Smooth muscle cell (in vitro differentiated cells): ENCODE measurements around the gene PCED1B. TPM values are rescaled to one million over a fixed set of nuclear protein-coding genes. Genes with fewer than 3 reads are reported as not detected.

Experiments used
- DNase-seq: peaks from one replicate; lab custom pipeline; 2025; ENCODE audit not compliant: unreplicated experiment; lab: John Stamatoyannopoulos, UW
- H2AFZ ChIP-seq: fragments of 200-600 bp; sonication (generic); 2 replicates; pipeline ENCODE4 v1.6.0; 2016; ENCODE audit warnings: antibody characterized with exemption, low read depth, mild to moderate bottlenecking
- H3F3A ChIP-seq: fragments of 200-600 bp; sonication (generic); 2 replicates; pipeline ENCODE4 v1.6.0; 2017; ENCODE audit warnings: antibody characterized with exemption, low read depth
- H3K27ac ChIP-seq: fragments of 200-600 bp; sonication (generic); 2 replicates; pipeline ENCODE4 v1.5.1; 2016; ENCODE audit warnings: low read depth, mild to moderate bottlenecking
- H3K27me3 ChIP-seq: fragments of 200-600 bp; sonication (generic); 2 replicates; pipeline ENCODE4 v1.6.1; 2016; ENCODE audit warnings: low read depth, mild to moderate bottlenecking
- H3K36me3 ChIP-seq: fragments of 200-600 bp; sonication (generic); 2 replicates; pipeline ENCODE4 v1.5.1; 2016; ENCODE audit warnings: low read depth
- H3K4me1 ChIP-seq: fragments of 200-600 bp; sonication (generic); 2 replicates; pipeline ENCODE4 v1.5.1; 2016; ENCODE audit warnings: low read depth
- H3K4me2 ChIP-seq: fragments of 200-600 bp; sonication (generic); 2 replicates; pipeline ENCODE4 v1.6.0; 2016; ENCODE audit warnings: mild to moderate bottlenecking
- H3K4me3 ChIP-seq: fragments of 200-600 bp; sonication (generic); 2 replicates; pipeline ENCODE4 v1.5.1; 2016; ENCODE audit warnings: mild to moderate bottlenecking
- H3K79me2 ChIP-seq: fragments of 200-600 bp; sonication (generic); 2 replicates; pipeline ENCODE4 v1.6.0; 2016; ENCODE audit warnings: low read depth, mild to moderate bottlenecking
- H3K9ac ChIP-seq: fragments of 200-600 bp; sonication (generic); 2 replicates; pipeline ENCODE4 v1.6.0; 2016; ENCODE audit warnings: low read depth
- H3K9me3 ChIP-seq: fragments of 200-600 bp; sonication (generic); replicated peaks from 2 replicates; pipeline ENCODE4 v1.5.1; 2016; ENCODE audit warnings: low read depth
- H4K20me1 ChIP-seq: fragments of 200-600 bp; sonication (generic); 2 replicates; pipeline ENCODE4 v1.6.0; 2016; ENCODE audit warnings: low read depth
- WGBS: methylation state at CpG from one replicate; pipeline ENCODE4 v1.1.7; 2016; ENCODE audit warnings: low lambda C conversion rate; 5-methylcytosine and 5-hydroxymethylcytosine counted together
- microRNA-seq: library from miRNA; unstranded; fragments of <30 nt; microRNA quantifications from one replicate; pipeline ENCODE4, GENCODE V29; 2016; ENCODE audit warnings: borderline number of aligned reads
- polyA plus RNA-seq: library from polyadenylated mRNA; unstranded; fragments of >200 nt; fragmentation: Nextera tagmentation; extraction: Ambion mirVana; gene quantifications from 2 replicates; pipeline ENCODE4 v1.2.1, GENCODE V29; 2016
- small RNA-seq: library from RNA; depleted of rRNA; stranded (forward); fragments of <200 nt; gene quantifications from one replicate; pipeline ENCODE3, GENCODE V24; 2014
- total RNA-seq: library from RNA; depleted of rRNA; stranded (reverse); fragments of >200 nt; gene quantifications from 2 replicates; pipeline ENCODE4 v1.2.3, GENCODE V29; 2014
- TF ChIP-seq, protein P1 (sequence below): fragments of 200-600 bp; sonication (generic); IDR thresholded peaks from 2 replicates; pipeline ENCODE4 v1.5.1; 2017; ENCODE audit warnings: borderline replicate concordance, mild to moderate bottlenecking, antibody characterized with exemption; ENCODE audit not compliant: insufficient read depth, poor library complexity, severe bottlenecking

Gene PCED1B
- total and polyA plus RNA-seq, 2 experiments from 2014 or later = 2.7 to 3.5 TPM

DNA sequence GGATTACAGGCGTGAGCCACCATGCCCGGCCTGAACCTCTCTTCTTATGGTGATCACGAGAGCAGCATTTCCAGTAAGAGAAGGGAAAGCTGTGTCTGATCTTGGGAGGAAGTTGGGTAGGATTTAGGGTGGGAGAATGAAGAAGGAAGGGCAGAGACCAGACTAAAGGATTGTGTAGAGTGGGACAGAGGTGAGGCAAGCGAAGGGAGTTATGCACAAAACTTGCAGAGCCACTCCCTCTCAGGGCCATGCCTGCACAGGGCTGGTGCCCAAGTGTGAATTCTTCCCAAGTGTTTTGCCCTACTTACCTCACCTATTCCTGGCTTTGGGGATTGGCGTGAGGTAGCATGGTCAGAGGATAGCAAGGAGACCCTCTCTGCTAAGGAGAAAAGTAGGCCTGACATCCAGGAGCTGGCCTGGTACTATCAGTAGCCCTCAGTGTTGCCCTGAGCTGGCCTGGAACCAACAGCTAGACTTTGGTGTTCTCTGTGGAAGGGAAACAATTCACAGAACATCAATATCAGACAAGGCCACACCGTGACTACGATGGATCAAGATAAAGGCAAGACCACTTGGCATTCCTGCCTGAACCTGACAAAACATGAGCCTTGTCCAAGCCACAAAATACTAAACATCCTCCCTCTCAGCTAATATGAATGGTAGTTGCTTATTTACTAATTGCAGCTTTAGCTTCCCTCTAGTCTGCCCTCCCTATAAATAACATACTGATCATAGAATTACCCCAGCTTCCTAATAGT is 201.3 kb downstream of the PCED1B start:
- H3K4me1 ChIP-seq = peaks cover 5% of the 10 kb centered on the region
- 88% methylated on average over 7 of the region's 7 CpGs for WGBS
- no peaks in the 10 kb centered on the region for H3K27me3 ChIP-seq
- no peaks in the 10 kb centered on the region for H3K79me2 ChIP-seq
- no peak for DNase-seq
- no peak overlapping the region for H3K9ac ChIP-seq
- TF ChIP-seq, protein P1, sequence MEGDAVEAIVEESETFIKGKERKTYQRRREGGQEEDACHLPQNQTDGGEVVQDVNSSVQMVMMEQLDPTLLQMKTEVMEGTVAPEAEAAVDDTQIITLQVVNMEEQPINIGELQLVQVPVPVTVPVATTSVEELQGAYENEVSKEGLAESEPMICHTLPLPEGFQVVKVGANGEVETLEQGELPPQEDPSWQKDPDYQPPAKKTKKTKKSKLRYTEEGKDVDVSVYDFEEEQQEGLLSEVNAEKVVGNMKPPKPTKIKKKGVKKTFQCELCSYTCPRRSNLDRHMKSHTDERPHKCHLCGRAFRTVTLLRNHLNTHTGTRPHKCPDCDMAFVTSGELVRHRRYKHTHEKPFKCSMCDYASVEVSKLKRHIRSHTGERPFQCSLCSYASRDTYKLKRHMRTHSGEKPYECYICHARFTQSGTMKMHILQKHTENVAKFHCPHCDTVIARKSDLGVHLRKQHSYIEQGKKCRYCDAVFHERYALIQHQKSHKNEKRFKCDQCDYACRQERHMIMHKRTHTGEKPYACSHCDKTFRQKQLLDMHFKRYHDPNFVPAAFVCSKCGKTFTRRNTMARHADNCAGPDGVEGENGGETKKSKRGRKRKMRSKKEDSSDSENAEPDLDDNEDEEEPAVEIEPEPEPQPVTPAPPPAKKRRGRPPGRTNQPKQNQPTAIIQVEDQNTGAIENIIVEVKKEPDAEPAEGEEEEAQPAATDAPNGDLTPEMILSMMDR = no peak
- H3K4me2 ChIP-seq = no peak overlapping the region
- peak overlapping the region; percentile 84 for H3K27ac ChIP-seq
- H3K4me3 ChIP-seq = no peak overlapping the region
- H3F3A ChIP-seq = peaks cover 10% of the 10 kb centered on the region
- H3K36me3 ChIP-seq = no peaks in the 10 kb centered on the region
- H3K9me3 ChIP-seq = no peaks in the 10 kb centered on the region
- no peak overlapping the region for H2AFZ ChIP-seq
- no peaks in the 10 kb centered on the region for H4K20me1 ChIP-seq

GRCh38 chr12:47281667-47282171 is 202.3 kb downstream of the PCED1B start:
- 48% methylated on average over 4 of the region's 4 CpGs for WGBS
- TF ChIP-seq, protein P1 = no peak
- peak overlapping the region; percentile 30 for H2AFZ ChIP-seq
- H3K4me1 ChIP-seq = peaks cover 5% of the 10 kb centered on the region
- peaks cover 10% of the 10 kb centered on the region for H3F3A ChIP-seq
- no peak for DNase-seq
- H3K27me3 ChIP-seq = no peaks in the 10 kb centered on the region
- peak overlapping the region; percentile 45 for H3K4me2 ChIP-seq
- H3K36me3 ChIP-seq = no peaks in the 10 kb centered on the region
- H4K20me1 ChIP-seq = no peaks in the 10 kb centered on the region
- H3K27ac ChIP-seq = peak overlapping the region; percentile 84
- peak overlapping the region; percentile 45 for H3K9ac ChIP-seq
- H3K79me2 ChIP-seq = no peaks in the 10 kb centered on the region
- no peak overlapping the region for H3K4me3 ChIP-seq
- no peaks in the 10 kb centered on the region for H3K9me3 ChIP-seq

DNA sequence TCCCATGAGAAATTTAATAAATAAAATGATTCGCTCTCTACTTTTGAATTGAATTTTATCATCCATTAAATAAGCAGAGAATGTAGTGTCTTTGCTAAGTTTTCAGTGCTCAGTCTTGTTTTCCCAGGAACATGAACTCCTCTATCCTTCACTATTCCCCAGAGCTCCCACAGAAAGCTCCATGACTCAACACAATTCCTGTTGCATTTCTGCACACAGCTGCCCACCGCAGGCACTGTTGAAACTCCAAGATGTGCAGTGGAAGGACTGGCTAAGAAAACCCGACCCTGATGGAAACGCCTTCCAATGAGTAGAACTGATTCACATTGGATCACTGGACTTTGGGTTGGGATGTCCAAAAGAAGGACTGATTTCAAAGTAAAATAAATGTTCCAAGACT is 202.8 kb downstream of the PCED1B start:
- peak overlapping the region; percentile 30 for H2AFZ ChIP-seq
- H3F3A ChIP-seq = peaks cover 10% of the 10 kb centered on the region
- no peak for DNase-seq

More for the DNA sequence above, 202.8 kb downstream of the PCED1B start:
- peaks cover 5% of the 10 kb centered on the region for H3K4me1 ChIP-seq
- H3K4me2 ChIP-seq = peak overlapping the region; percentile 45
- 60% methylated on average over 4 of the region's 4 CpGs for WGBS
- H3K79me2 ChIP-seq = no peaks in the 10 kb centered on the region
- peak overlapping the region; percentile 45 for H3K9ac ChIP-seq
- no peaks in the 10 kb centered on the region for H3K9me3 ChIP-seq
- H3K36me3 ChIP-seq = no peaks in the 10 kb centered on the region
- H3K27me3 ChIP-seq = no peaks in the 10 kb centered on the region
- H3K4me3 ChIP-seq = no peak overlapping the region
- H3K27ac ChIP-seq = peak overlapping the region; percentile 84
- no peaks in the 10 kb centered on the region for H4K20me1 ChIP-seq
- TF ChIP-seq, protein P1 = no peak

Small RNA genes within 50 kb of the gene (microRNA-seq; reads per million reads assigned to microRNA genes)
- not detected for gene MIR4698

Small RNA genes within 50 kb of the gene (small RNA-seq; reads per million reads assigned to genes)
- not detected for gene MIR4698

Other genes starting within 250 kb of the PCED1B start
- 51.6 and 59.6 TPM in 2 replicates for gene AMIGO2, start 338 bp downstream of the PCED1B start, total RNA-seq
- gene AMIGO2, start 338 bp downstream of the PCED1B start, polyA plus RNA-seq = 30.4 and 54.8 TPM in 2 replicates